NCI-H748 (cell line): Measurements from ENCODE around the gene OLFML1.

ENCODE experiments used
- DNase-seq: peaks from one replicate; lab custom pipeline; 2025; ENCODE audit not compliant: unreplicated experiment; lab: John Stamatoyannopoulos, UW

Gene OLFML1

DNA sequence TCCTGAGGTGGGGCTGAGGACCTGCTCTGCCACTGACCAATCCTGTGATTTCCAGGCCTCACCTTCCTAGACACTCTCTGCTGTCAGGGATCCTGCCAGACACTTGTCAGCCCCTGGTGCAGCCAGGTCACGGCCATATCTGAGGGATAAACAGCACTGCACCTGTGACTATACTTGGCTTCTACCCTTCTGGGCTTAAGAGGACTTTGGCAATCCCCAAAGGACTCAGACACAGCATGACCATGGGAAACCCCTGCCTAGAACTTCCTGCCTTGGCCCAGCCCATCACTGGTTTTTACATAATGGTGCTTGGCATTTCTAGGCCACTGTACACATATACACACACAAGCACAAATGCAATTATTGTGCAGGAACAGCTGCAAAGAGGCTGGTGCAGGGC, 11.6 kb upstream of the OLFML1 start:
- DNase-seq, result no peak

DNA sequence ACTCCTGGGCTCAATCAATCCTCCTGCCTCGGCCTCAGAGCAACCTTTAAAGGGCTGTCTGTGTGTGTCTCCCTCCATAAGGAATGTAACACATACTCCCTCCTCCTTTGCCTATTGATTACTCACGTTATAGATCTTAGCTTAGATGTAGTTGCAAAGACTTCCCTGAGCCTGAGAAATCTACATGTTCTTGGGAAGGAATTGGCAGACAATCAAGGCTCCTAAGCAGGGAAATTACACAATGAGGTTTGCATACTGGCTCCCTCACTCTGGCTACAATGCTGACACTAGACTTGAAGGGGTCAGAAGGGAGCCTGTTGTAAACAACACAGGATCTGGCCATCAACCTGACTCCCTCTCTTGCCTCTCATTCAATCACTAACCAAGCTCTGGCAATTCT, 5.2 kb upstream of the OLFML1 start:
- DNase-seq, result no peak

GRCh38 chr11:7484131-7484530, 1.2 kb upstream of the OLFML1 start:
- DNase-seq, result no peak

- DNase-seq, result no peak
Measured at GRCh38 chr11:7484645-7485044, 661 bp upstream of the OLFML1 start.

- DNase-seq, result no peak
Measured at GRCh38 chr11:7486098-7486780, 933 bp downstream of the OLFML1 start.

- DNase-seq, result no peak
Measured at GRCh38 chr11:7486781-7487140, 1.5 kb downstream of the OLFML1 start.

DNA sequence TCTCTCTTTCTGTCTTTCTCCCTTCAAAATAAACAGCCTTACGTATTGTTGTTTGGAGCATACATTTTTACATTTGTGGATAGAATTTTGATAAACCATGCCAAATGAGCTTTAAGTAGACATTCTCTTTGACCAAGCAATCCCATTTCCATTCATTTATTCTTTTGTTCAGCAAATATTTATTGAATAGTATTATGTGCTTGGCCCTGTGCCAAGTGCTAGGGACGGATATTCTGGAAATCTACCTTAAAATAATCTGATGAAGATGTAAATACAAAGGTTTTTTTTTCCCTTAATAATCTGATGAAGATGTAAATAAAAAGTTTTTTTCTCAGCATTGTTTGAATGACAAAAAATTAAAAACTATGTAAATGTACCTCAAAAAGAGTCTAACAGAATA, 2.1 kb downstream of the OLFML1 start:
- DNase-seq, result no peak

DNA sequence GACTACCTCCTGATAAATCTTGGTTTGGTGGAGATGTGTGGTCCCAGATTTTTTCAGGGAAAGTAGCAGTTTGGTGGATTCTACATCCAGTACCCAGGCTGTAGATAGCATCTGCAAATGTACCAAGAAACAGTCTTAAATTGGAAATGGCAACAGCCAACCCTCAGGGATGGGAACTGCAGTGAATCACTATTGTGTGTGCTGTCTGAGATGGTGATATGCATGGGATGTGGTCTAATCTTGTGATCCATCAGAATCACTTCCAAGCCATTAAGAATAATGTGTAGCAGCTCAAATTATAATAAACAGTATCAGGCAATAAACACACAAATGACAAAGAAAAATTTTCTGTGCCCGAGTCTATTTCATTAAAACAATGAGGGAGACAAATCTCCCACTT, 3.4 kb downstream of the OLFML1 start:
- no peak for DNase-seq

GRCh38 chr11:7489376-7489775, 4.1 kb downstream of the OLFML1 start:
- DNase-seq, result no peak

- no peak for DNase-seq
Measured at GRCh38 chr11:7490054-7490453, 4.7 kb downstream of the OLFML1 start.

DNA sequence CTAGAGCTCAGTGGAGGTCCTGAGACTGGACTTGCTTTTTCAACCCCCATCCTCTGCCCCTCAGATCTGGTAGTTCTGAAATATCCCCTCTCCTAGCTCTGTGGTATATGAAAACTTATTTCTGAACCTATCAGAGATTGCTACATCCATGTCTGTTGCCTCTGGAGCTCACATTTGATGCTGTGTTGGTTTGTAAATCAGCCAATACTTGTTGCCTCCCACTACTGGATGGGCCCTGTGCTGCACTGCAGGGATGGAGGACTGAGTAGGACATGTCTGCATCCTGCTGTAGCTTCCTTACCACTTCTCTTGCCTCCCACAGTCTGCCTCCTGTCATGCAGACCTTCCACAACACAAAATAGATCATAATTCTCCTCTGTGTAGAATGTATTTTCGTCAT, 5.2 kb downstream of the OLFML1 start:
- no peak for DNase-seq

GRCh38 chr11:7492253-7492652, 6.9 kb downstream of the OLFML1 start:
- DNase-seq, result no peak

GRCh38 chr11:7493670-7494069, 8.4 kb downstream of the OLFML1 start:
- no peak for DNase-seq

DNA sequence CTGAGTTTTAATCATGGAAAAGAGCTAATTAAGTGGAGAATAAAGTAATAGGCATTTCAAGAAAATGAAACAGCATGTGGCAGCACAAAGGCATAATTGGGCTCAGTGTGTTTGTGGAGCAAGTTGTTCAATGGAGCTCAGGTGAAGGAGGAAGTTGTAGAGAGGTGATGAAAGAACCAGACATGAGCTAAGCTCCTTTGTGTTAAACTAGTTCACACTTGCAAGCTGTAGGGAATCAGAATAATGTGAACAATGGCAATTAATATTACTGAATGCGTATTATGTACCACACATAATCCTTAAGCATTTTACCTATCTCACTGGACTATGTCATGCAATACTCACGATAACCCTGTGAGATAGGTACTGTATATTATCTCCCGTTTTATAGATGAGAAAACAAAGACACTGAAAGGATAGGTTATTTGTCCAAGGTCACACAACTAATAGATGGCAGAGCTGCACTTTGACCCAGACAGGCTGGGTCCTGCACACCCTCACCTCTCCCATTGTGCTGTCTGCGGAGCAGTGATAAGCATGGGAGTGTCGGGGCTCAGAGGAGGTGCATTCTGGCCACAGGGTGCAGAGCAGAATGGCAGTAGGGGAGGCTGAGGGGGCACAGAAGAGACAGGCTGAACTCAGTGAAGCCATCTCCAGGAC, 8.9 kb downstream of the OLFML1 start:
- no peak for DNase-seq

GRCh38 chr11:7495882-7496551, 10.7 kb downstream of the OLFML1 start:
- no peak for DNase-seq

DNA sequence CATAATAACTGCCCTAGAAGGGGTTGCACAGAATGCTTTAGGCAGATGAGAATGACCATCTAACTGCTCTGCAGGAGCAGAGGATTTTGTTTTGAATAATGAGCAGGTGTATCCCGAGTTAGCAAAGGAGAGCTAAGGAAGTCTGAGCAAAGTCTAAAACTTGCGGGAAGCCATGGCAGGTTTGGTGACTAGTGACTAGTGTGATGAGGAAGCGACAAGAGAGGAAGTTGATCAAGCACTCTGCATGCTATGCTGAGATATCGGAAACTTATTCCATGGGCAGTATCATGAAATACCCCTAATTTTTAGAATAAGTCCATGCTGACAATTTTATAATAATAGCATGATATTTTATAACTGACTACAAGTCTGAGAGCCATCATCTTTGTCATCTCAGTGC, 12.9 kb downstream of the OLFML1 start:
- no peak for DNase-seq

DNA sequence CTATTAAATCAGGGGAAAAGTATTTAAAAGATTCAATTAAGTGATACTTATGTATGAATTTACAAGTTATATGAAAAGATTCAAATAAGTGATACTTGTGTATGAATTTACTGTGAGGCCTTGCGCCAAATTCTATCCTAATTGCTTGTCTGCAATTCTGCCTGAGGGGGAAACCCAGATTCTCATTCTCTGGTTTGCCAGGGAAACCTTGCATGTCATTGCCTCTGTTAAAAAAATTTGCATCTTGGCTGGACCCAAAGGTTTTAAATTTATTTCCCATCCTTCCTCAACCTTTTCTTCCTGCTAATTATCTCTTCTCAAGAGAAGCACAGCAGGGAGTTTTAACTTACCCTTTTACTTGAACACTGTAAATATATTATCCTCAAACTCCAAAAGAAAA, 13.8 kb downstream of the OLFML1 start:
- DNase-seq, result no peak

DNA sequence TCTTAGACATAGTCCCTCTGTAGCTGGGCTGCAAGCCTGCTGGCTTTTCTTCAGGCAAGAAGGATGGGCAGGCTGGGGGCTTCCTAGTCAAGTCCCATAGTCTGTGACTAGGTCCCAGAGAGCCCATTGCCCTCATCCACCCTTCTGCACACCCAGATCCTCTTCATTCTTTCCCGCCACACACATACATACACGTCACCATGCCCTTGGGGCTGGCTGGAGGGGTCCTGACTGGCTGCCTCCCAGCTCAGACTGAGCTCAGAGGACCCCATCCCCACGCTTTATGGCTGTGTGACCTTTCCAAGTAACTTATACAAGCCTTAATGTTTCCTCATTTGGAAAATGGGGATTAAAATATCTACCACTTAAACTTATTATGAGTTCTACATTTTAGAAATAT, 14.9 kb downstream of the OLFML1 start:
- no peak for DNase-seq

- DNase-seq, result no peak
Measured at GRCh38 chr11:7501251-7501650, 15.9 kb downstream of the OLFML1 start.

- DNase-seq, result no peak
Measured at GRCh38 chr11:7501894-7502293, 16.6 kb downstream of the OLFML1 start.

GRCh38 chr11:7506243-7506642, 20.9 kb downstream of the OLFML1 start:
- no peak for DNase-seq

- no peak for DNase-seq
Measured at GRCh38 chr11:7508087-7508486, 22.8 kb downstream of the OLFML1 start.

DNA sequence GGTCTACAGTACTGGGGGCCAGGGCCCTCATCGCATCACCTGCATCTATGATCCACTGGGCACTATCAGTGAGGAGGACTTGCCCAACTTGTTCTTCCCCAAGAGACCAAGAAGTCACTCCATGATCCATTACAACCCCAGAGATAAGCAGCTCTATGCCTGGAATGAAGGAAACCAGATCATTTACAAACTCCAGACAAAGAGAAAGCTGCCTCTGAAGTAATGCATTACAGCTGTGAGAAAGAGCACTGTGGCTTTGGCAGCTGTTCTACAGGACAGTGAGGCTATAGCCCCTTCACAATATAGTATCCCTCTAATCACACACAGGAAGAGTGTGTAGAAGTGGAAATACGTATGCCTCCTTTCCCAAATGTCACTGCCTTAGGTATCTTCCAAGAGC, 24.7 kb downstream of the OLFML1 start:
- no peak for DNase-seq
